Ovary (tissue), 3 donors: ENCODE results near the gene CACNG6.

ENCODE experiments used
- CTCF ChIP-seq, 3 donors: fragments of 450-650 bp in 2 of 3; fragments of 200-600 bp in 1 of 3; IDR thresholded peaks; one replicate each; pipeline versions ENCODE4 v1.5.1 to v1.8.0; 2016 to 2022; ENCODE audit warnings: antibody characterized with exemption in 3 of 3, mild to moderate bottlenecking in 1 of 3
- EP300 ChIP-seq: sonication (generic); formaldehyde crosslinking; IDR thresholded peaks from one replicate; pipeline ENCODE4 v1.6.1; 2017; ENCODE audit warnings: antibody characterized with exemption
- POLR2A ChIP-seq: fragments of 450-650 bp; IDR thresholded peaks from one replicate; pipeline ENCODE4 v1.6.1; 2017; ENCODE audit warnings: antibody characterized with exemption, mild to moderate bottlenecking, moderate library complexity
- donor health status: DM: no; HTN: no; CAD: no.

DNA sequence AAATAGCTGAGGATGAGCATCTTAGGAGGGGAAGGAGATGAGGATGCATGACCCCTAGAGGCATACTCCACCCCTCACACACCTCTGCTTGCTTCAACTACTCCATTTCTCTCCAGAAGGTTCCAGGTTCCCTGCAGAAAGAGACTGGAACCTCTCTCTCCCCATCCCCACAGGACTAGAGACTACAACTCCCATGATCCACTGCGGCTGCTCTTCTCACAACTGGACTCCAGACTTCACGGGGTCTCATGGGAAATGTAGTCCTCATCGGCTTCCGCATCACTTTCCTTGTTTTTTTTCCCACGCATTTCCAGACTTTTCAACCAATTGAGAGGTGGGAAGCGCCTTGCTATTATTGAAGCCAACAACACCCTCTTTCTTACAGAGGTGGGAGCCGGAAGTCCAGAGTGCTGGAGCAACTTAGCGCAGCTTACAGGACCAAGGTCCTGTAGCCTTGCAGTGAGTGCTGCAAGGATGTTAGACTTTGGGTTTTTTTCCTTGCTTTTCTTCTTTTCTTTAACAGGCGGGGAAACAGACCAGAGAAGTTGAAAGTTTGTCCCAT lies 13.9 kb upstream of the CACNG6 start:
- TF ChIP-seq POLR2A (no peak), CTCF (IDR thresholded peaks at IDR 0.05) (no peak), EP300 (no peak)
